ENCODE data around the gene DAB1.
A peak's percentile ranks its signal among the peaks of the same experiment; 100 is the strongest.

The DAB1 gene

DNA sequence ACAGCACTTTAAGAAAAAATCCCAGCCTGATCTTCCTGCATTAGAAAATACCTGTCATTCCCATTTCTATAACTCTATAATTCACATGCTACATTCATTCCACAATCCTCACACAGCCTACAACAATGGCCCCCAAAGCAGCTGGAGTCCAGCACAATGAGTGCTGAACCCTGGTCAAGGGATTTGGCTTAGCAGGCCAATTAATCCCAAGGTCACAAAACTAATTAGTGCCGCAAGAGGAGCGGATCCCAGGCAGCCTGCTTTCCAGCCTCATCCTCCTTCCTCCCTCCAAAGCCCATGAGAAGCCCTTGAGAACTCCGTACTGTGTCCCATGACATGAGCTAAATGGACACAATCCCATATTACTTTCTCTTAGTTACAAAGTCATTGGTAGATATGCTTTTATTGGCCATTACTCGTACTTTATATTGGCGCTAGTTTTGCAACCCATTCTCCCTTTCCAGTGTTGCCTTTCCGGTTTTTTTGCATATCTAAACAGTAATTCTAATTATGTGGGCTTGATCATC lies 94.8 kb downstream of the DAB1 start:
- in situ Hi-C loops (cut with MboI; ENCODE audit: low pct_unique_long_range_greater_than_20kb, low sequenced_read_pairs): no loop called here
- DNase-seq: no peak

DNA sequence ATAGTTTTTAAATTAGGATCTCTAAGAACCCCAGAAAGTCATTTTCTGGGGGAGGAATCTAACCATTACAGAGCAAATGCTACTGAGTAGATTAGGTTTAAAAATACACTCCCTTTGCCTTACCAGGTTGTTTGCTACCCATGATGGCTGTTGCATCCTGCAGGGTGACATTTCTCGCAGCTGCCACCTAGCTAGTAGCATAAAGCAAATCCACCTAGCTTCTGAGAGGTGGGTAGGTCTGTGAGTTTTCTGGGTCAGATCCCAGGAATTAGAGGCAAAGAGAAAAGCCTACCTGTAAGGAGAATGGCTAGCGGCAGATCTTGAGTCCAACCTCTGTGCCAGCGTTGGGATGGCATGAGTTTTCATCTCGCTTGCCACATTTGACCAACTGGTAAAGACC lies 95.9 kb downstream of the DAB1 start:
- DNase-seq: no peak
- in situ Hi-C loops (cut with MboI; ENCODE audit: low pct_unique_long_range_greater_than_20kb, low sequenced_read_pairs): no loop called here

DNA sequence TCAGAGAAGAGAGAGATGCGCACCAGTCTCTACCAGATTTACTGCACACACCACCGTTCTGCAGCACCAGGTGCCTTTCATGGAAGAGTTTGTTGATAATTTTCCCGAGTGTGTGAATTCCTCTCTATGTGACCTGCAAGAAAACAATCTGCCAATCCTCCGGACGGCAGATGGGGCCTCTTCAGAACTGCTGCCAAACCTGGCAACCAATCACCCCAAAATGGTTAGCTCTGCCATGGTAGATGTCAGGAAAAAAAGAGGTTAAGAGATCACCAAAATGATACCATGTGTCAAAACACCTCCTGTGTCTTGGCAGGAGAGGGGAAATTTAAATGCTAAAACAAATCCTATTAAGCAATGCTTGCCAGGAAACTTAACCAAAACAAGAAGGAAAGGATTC lies 96.5 kb downstream of the DAB1 start:
- in situ Hi-C loops (cut with MboI; ENCODE audit: low pct_unique_long_range_greater_than_20kb, low sequenced_read_pairs): no loop called here
- DNase-seq: no peak

DNA sequence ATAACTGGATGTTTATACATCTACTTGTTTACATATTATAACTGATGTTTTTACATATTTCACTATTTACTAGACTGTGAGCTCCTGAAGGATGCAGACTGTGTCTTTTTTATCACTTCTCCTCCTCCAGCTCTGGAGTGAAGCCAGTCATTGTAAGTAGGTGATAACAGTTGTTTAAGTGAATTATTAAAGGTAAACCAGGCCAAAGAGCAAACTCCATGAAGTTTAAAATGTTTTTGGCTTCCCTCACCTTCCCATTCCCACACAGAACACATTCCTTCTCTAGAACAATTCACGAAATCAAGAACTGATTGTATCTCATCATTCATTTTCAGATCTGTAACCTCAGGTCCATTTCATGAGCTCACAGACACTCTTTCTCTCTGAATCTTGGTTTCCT lies 98.3 kb downstream of the DAB1 start:
- in situ Hi-C loops (cut with MboI; ENCODE audit: low pct_unique_long_range_greater_than_20kb, low sequenced_read_pairs): no loop called here
- no peak for DNase-seq

DNA sequence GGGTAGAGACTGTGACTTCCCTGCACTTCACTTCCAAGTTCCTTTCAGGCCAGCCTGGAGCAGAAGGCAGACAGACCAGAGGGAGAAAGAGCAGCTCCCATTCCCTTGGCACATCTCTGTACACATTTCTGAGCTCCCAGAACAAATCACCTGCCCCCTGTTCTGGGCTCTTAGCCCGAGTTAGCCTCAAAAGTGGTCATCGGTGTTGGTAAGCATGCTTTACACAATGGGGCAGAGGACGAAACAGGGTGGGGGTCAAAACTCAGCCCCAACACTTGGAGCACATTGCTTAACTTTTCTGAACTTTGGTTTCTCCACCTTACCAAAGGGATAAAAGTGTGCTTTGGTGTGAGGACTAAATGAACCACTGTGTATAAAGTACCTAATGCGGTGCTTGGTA lies 98.7 kb downstream of the DAB1 start:
- in situ Hi-C loops (cut with MboI; ENCODE audit: low pct_unique_long_range_greater_than_20kb, low sequenced_read_pairs): no loop called here
- no peak for DNase-seq

DNA sequence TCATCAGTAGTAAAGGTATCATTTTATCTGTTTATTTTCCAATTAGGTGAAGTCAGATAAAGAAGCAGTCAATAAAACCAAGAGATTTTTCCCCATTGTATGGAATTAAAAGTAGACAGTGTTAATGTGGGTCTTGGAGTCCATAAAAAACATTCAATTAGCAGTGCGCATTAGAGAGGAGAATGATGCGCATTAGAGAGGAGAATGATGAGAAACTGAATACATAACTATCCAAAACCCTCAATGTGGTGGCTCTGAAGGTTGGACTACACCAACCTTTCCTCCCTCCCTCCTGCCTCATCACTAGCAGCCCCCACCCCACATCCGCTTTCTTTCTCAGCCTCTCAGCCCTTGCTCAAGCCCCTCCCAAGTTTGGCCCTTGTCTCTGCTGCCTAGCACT lies 99.5 kb downstream of the DAB1 start:
- in situ Hi-C loops (cut with MboI; ENCODE audit: low pct_unique_long_range_greater_than_20kb, low sequenced_read_pairs): no loop called here
- DNase-seq: no peak

DNA sequence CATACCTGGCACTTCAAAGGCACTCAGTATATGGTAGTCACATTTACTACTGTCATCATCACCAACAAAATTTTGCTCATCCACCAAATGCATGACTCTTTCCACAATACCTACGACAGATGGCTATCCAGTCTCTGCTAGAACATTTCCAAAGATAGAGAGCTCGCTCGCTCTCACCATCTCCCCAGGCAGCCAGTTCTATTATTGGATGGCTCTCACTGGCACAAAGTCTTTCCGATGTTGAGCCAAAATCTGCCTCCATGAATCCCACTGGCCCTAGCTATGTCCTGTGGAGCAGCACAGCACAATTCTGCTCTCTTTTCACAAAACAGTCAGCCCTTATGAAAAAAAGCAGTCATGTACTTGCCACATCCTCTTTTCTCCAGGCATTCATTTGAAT lies 102.1 kb downstream of the DAB1 start:
- DNase-seq: no peak
- in situ Hi-C loops (cut with MboI; ENCODE audit: low pct_unique_long_range_greater_than_20kb, low sequenced_read_pairs): no loop called here

DNA sequence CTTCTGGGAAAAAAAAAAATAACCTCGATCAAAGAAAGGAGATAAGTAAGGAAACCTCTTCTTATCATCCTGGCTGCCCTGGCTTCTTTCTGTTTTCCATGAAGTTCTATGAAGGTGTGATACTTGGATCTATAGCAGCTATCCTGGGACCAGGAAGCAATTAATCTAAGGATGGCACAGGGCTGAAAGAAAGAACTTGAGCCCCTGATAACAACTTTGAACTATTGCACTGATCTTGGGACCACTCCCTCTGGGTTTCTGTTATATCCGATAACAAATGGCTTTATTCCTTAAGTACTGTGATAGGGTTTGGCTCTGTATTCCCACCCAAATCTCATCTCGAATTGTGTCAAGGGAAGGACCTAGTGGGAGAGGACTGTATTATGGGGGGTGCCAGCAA lies 104.1 kb downstream of the DAB1 start:
- DNase-seq: no peak
- in situ Hi-C loops (cut with MboI; ENCODE audit: low pct_unique_long_range_greater_than_20kb, low sequenced_read_pairs): no loop called here

DNA sequence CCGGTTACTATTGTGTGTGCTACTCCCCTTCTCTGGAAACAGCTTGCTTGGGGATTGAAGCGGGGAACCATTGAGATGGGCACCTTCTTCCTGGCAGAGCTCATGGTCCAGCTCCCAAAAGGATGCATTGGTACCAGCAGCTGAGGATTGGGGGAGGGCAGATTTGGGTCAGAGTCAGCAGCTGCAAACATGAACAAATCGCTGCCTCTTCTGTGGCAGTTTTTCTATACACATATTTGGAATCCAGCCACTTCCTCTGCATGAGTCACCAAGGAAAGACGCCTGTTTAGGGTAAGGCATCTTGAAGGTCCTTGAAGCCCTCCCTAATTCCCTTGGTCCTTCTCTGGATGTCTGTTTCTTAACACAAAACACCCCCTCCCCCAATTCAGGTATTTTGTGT lies 104.7 kb downstream of the DAB1 start:
- in situ Hi-C loops (cut with MboI; ENCODE audit: low pct_unique_long_range_greater_than_20kb, low sequenced_read_pairs): no loop called here
- DNase-seq: no peak

DNA sequence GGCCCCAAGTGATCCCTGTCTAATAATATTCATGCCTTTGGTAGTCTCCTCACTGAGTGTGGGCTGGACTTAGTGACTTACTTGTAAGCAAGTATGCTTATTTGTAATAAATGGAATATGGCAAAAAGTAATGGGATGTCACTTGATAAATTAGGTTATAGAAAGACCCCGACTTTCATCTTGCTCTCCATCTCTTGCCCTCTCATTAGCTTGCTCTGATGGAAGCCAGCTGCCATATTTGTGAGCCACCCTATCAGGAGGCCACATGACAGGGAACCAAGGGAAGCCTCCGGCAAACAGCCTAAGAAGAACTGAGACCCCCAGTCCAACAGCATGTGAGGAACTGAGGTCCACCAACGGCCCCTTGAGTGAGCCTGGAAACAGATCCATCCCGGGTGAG lies 107.0 kb downstream of the DAB1 start:
- in situ Hi-C loops (cut with MboI; ENCODE audit: low pct_unique_long_range_greater_than_20kb, low sequenced_read_pairs): no loop called here
- DNase-seq: no peak

DNA sequence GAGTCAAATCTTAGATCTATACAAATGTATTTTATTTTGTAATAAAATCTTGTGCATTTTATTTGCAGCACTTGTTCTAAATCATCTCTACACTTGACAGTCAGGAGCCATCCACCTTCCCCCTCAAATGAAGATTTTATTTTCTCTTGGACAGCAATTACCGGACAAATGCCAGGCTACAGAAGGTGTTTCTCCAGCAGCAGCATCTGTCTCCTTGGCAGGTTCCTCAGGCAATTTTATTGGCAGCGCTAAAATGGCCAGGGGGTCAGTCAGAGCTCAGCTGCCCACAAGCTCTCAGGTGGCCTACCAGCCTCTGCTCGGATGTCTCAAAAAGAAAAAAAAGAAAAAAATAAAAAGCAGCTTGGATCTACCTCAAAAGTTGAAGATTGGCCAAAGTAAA lies 107.6 kb downstream of the DAB1 start:
- in situ Hi-C loops (cut with MboI; ENCODE audit: low pct_unique_long_range_greater_than_20kb, low sequenced_read_pairs): no loop called here

DNA sequence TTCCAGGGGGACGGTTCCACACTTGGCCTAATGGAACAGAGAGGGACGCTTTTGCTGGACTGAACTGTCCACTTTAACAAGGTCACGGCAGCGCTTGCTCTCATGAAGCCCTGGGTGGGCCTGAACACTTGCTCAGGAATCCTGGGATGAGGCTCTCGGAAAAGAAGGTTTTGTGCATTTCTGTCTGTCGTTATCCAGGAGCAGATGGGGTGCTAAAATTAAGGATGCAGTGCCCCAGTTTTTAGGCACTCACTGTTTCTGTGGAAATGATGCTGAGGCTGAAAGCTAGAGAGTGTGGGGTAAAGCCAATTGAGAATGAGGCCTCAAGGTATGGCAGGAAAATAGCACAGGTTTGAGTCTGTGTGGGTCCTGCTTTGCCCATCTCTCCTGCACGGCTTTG lies 111.0 kb downstream of the DAB1 start:
- no peak for DNase-seq
- in situ Hi-C loops (cut with MboI; ENCODE audit: low pct_unique_long_range_greater_than_20kb, low sequenced_read_pairs): no loop called here

More for the DNA sequence above, 107.6 kb downstream of the DAB1 start:
- DNase-seq: no peak

DNA sequence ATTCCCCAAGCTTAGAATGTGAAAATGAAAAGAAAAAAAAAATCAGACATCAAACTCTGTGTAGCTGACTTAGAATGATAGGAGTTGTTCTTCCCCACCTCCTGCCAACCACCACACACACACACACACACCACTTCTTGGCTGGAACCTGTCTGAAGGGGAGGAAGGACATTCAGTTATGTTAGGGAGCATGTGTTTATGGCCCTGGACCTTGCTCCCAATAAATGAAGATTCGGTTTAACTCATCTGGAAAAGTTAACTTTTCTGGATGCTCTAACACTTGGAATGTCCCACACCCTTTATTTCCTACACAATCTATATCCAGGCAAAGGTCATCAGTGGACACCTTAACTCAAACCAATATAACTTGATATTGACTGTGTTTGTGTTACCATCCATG lies 112.4 kb downstream of the DAB1 start:
- in situ Hi-C loops (cut with MboI; ENCODE audit: low pct_unique_long_range_greater_than_20kb, low sequenced_read_pairs): no loop called here
- no peak for DNase-seq

DNA sequence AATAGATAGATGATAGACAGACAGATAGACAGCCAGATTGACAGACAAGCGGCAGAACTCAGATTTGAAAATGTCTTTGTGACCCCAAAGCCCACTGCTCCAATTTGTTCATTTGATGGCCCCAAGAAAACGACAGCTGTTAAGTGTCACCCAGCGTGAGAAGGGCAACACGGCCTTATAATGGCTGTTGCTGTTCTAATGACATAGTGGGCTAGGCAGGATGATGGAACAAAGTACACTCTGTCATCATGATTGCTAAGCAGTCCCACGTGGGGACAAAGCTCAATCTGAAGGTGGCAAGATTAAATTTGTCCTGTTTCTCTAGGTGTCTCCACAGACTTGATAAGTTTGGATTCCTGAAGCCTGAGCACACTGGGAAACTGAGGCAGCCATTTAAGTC lies 112.9 kb downstream of the DAB1 start:
- in situ Hi-C loops (cut with MboI; ENCODE audit: low pct_unique_long_range_greater_than_20kb, low sequenced_read_pairs): no loop called here
- no peak for DNase-seq

DNA sequence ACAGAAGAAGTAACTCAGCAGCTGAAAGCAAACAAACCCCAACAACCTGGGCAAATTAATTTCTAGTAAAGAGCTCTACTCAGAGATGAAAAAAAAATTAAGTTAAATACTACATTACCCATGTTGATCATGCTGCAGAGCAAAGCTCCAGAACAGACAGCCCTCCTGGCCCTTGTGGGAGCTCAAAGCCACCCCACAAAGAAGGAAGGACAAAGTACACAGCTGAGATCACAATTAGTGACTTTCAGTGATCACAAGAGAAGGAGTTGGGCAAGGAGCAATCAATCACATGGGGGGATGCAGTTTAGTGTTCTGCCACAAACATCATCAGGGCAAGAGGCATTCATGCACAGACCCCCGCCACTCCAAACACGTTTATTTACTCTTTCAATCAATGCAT lies 114.2 kb downstream of the DAB1 start:
- in situ Hi-C loops (cut with MboI; ENCODE audit: low pct_unique_long_range_greater_than_20kb, low sequenced_read_pairs): no loop called here
- DNase-seq: no peak

DNA sequence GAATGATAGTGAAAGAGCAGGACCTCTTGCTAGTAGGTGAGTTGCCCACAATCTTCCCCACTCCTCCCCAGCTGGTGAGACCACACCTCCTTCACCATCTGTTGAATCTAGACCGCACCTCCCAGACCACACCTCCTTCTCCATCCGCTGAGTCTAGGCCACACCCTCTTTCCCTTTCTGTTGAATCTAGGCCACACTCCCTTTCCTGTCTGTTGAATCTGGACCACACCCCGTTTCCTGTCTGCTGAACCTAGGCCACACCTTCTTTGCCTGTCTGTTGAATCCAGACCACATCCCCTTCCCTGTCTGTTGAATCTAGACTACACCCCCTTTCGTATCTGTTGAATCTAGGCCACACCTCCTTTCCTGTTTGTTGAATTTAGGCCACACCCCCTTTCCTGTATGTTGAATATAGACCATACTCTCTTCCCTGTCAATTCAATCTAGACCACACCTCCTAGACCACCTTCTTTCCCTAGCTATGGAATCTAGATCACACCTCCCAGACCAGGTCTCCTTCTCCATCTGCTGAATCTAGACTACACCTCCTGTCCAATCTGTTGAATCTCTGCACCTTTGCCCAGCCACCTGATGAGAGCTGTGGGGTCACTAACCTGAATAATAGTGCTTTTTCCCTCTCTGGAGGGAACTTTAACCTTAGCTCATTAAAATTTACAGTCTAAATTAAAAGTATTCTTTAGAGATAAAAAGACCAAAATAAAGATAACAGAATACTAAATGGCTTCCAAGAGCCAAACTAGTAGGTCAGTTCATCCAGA lies 116.3 kb downstream of the DAB1 start:
- peak; percentile 82 for DNase-seq

DNA sequence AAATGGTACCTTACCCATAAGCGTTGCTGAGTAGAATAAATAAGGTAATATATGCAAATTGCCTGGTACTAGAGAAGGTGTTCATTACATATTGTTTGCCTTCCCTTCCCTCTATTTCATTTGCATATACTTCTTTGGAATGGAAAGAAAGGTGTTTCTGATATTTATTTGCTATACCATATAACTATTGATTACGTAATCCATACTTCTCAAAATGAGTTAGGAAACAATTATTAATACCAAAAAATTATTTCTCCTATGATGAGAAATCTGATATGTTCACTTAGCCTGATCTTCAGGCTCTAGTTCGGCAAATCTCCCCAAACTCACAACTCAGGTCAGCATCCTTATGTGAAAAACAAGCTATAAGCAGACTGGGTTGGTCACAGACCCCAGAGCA lies 119.3 kb downstream of the DAB1 start:
- no peak for DNase-seq
- in situ Hi-C loops (cut with MboI; ENCODE audit: low pct_unique_long_range_greater_than_20kb, low sequenced_read_pairs): no loop called here

More for the DNA sequence above, 116.3 kb downstream of the DAB1 start:
- in situ Hi-C loops (cut with MboI; ENCODE audit: low pct_unique_long_range_greater_than_20kb, low sequenced_read_pairs): no loop called here

DNA sequence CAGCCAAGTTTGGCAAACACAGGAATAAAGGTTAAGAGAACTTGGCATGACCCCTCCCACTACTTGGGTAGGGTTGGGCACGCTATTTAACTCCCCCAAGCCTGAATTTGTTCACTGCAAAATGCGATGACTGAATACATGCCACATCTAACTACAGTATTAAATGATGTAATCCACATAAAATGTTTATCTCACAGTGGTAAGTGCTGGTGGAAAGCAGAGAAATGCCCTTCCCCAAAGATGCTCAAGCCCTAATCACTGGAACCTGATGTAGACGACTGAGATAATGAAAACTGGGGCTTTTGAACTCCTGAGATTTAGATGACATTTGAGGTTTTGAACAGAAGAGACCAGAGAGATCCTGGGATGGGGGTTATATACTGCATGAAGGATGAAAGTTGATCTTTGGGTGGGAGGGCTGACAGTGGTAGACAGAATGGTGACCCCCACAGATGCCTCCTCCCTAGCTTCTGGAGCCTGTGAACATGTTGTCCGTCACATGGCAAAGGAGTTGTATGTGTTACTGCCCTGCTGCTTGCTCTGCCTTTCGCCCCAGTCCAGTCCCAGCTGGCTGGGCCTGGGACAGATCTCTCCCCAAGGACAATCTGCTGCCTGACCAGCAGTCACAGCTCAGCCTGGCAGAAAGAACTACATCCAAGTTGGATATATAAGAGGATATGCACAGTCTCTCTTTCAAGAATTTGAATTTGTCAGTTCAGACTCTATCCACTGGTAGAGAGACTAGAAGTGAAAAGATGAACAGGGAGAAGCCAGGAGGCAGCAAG lies 120.9 kb downstream of the DAB1 start:
- no peak for DNase-seq
- in situ Hi-C loops (cut with MboI; ENCODE audit: low pct_unique_long_range_greater_than_20kb, low sequenced_read_pairs): no loop called here

DNA sequence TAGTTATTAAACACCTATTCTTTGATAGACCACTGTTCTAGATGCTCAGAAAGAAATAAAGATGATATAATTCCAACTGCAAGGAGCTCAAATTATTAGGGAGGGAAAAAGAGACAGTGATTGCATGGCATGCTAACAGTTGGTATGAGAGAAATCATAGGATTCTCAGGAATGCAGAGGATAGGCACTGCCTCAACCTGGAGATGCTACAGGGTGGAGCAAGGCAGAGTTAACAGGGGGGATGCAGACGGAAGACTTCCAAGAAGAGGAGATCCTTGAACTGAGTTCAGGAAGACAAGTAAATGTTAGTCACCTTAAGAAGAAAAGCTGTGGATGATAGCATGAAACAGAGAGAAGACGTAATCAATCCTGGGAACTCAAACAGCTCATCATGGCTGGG lies 123.7 kb downstream of the DAB1 start:
- no peak for DNase-seq
- in situ Hi-C loops (cut with MboI; ENCODE audit: low pct_unique_long_range_greater_than_20kb, low sequenced_read_pairs): no loop called here

DNA sequence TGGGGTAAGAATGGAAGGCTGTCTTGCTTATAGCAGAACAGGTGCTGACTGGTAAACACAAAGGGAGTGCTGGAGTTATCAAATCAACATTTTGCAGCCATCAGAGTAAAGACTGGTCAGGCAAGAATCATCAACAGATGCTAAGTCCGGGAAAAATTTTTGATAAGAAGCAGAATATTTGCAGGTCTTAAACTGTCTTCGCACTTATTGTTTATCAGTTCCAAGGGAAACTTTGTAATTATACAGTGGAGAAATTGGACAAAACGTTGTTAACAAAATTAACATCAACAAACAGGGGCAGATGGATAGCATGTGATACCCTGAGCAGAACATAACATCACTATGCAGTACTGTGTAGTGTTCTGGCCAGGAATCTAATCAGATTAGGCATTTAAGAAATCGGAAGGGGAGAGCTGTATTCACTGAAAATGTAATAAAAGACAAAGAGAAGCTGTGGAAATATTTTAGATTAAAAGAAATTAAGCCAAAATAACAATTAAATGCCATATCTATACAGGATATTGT lies 127.1 kb downstream of the DAB1 start:
- no peak for DNase-seq
- in situ Hi-C loops (cut with MboI; ENCODE audit: low pct_unique_long_range_greater_than_20kb, low sequenced_read_pairs): no loop called here
